ENCODE data around the gene CHTF18. TPM values are rescaled to one million over a fixed set of nuclear protein-coding genes. Genes with fewer than 3 reads are reported as not detected.

Gene CHTF18
- total RNA-seq, 1 donor from 2014 or later: 56.8 TPM

DNA sequence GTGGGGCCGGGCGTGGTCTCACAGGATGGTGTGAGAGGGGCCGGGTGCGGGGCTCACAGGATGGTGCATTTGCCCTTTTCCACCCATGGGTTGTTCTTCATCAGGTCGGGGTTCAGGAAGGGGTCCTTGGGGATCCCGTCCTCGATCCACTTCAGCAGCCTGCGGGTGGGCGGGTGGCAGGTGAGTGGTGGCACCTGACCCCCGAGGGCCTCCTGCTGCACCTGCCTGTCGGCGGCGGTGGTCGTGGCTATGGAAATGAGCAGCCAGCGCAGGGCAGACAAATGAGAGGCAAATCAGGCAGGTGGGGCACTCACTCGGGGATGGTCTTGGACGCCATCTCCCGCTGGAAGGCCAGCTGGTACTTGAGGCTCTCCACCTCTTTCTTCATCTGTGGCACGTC is 10.2 kb downstream of the CHTF18 start:
- Mint-ChIP-seq H3K27me3 (ENCODE audit: unreplicated experiment) (peaks cover 6% of the 10 kb centered on the region), H3K4me1 (ENCODE audit: unreplicated experiment) (no peaks in the 10 kb centered on the region), H3K27ac (ENCODE audit: unreplicated experiment) (no peak overlapping the region), H3K36me3 (ENCODE audit: low read depth, unreplicated experiment) (no peaks in the 10 kb centered on the region), H3K9me3 (ENCODE audit: unreplicated experiment) (no peaks in the 10 kb centered on the region), H3K4me3 (ENCODE audit: unreplicated experiment) (no peak overlapping the region)
- no peak for TF ChIP-seq CTCF (IDR thresholded peaks at IDR 0.05; ENCODE audit: unreplicated experiment)
- no peak for DNase-seq (ENCODE audit: low spot score)

DNA sequence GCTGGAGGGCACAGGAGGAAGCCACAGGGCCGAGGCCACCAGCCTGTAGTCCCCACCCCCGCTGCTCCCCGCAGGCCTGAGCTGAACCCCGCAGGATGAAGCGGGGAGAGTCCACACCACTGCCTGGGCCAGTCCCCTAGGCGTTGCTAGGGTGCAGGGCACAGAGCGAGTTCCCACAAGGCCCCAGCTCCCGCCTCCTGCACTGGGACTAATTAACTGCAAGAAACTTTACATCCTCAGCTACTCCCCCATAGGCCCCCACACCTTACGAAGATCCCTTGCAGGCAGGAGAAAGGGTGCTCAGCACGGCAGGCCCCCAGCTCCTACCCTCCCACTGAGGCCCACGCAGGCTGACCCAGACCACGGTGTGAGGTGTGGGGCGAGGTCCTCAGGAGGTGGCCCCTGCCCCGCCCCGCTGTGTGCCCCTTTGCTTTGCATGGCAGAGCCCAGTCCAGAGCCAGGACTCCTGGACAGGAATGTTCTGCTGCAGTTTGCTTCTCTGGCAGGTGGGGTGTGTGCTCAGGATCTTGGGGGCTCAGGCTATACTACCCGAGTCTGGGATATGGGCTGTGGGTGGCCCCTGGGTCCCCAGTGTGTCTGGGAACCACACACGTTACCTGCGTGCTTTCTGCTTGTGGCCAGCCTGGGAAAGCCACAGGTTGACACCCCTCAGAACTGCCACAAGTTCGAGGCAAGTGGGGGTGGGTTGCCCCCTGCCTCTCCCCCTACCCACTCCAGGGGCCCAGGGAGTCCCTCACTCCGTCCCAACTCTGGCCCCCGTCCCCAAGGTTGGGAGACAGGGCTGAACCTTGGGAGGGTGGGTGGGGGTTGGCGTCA is 10.9 kb downstream of the CHTF18 start:
- TF ChIP-seq CTCF (IDR thresholded peaks at IDR 0.05; ENCODE audit: unreplicated experiment): no peak
- peaks cover 6% of the 10 kb centered on the region for H3K27me3 Mint-ChIP-seq (ENCODE audit: unreplicated experiment)
- no peak overlapping the region for H3K27ac Mint-ChIP-seq (ENCODE audit: unreplicated experiment)
- no peak overlapping the region for H3K4me3 Mint-ChIP-seq (ENCODE audit: unreplicated experiment)
- DNase-seq (ENCODE audit: low spot score): no peak
- no peaks in the 10 kb centered on the region for H3K36me3 Mint-ChIP-seq (ENCODE audit: low read depth, unreplicated experiment)
- H3K4me1 Mint-ChIP-seq (ENCODE audit: unreplicated experiment): no peaks in the 10 kb centered on the region
- H3K9me3 Mint-ChIP-seq (ENCODE audit: unreplicated experiment): no peaks in the 10 kb centered on the region

DNA sequence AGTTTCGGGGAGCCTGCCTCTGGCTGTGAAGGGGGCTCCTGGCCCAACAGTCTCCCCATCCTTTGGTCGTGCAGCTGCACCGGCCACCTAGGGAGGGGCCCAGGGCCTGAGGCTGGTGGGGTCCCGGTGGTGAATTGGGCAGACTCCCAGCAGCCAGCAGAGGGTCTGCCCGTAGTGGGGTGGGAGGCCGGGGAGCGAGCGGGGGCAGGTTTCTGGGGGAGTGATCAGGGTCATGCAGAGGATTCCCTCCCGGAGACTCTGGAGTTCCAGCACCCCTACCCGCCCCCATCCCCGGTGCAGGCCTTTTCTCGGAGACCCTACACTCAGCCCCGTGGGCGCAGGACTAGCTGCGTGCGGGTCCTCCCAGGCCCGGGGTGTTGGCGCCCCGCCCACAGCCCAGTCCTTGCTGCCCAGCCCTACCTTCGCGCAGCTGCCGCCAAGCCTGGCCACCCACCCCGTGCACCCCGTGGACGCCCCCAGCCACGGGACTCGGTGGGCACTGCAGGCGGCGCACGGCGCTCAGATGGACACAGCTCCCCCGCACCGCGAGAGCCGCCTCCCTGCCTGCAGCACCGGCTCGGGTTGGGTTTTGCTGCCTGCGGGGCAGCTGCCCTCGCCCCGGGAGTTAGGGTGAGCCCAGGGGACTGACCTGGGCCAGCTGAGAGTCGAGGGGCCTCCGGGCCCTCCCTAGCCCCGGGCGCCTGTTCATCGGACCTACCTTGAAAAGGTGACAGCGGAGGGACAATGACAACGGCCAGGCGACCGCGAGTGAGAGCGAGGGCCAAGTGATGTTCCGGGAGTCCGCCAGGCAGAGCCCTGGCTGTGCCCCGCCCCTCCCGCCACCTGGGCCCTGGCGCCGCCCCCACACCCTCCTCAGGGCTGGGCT is 11.8 kb downstream of the CHTF18 start, which contains the start of gene GNG13:
Gene GNG13, minus strand, starts transcription at position 787 of the 886 bp plus-strand sequence. CDS start 1,657 bp downstream, outside the sequence.
- Mint-ChIP-seq H3K9me3 (ENCODE audit: unreplicated experiment) (no peaks in the 10 kb centered on the region), H3K4me1 (ENCODE audit: unreplicated experiment) (no peaks in the 10 kb centered on the region), H3K36me3 (ENCODE audit: low read depth, unreplicated experiment) (no peaks in the 10 kb centered on the region), H3K4me3 (ENCODE audit: unreplicated experiment) (no peak within 1 kb of the TSS), H3K27me3 (ENCODE audit: unreplicated experiment) (peaks cover 6% of the 10 kb centered on the region), H3K27ac (ENCODE audit: unreplicated experiment) (no peak within 1 kb of the TSS)
- TF ChIP-seq CTCF (IDR thresholded peaks at IDR 0.05; ENCODE audit: unreplicated experiment): no peak
- DNase-seq (ENCODE audit: low spot score): no peak

GRCh38 chr16:800834-801511 is 12.6 kb downstream of the CHTF18 start:
- Mint-ChIP-seq H3K9me3 (ENCODE audit: unreplicated experiment) (no peaks in the 10 kb centered on the region), H3K4me1 (ENCODE audit: unreplicated experiment) (no peaks in the 10 kb centered on the region), H3K27ac (ENCODE audit: unreplicated experiment) (no peak overlapping the region), H3K36me3 (ENCODE audit: low read depth, unreplicated experiment) (no peaks in the 10 kb centered on the region), H3K4me3 (ENCODE audit: unreplicated experiment) (no peak overlapping the region), H3K27me3 (ENCODE audit: unreplicated experiment) (peaks cover 5% of the 10 kb centered on the region)
- DNase-seq (ENCODE audit: low spot score): no peak
- TF ChIP-seq CTCF (IDR thresholded peaks at IDR 0.05; ENCODE audit: unreplicated experiment): no peak
